Measurements from ENCODE around the gene PLD3. TPM values are rescaled to one million over a fixed set of nuclear protein-coding genes. Genes with fewer than 3 reads are reported as not detected.

PLD3 gene
- total and polyA plus RNA-seq, 3 experiments from 2014 or later, result 48.2 to 73.6 (median 53.0) TPM

DNA sequence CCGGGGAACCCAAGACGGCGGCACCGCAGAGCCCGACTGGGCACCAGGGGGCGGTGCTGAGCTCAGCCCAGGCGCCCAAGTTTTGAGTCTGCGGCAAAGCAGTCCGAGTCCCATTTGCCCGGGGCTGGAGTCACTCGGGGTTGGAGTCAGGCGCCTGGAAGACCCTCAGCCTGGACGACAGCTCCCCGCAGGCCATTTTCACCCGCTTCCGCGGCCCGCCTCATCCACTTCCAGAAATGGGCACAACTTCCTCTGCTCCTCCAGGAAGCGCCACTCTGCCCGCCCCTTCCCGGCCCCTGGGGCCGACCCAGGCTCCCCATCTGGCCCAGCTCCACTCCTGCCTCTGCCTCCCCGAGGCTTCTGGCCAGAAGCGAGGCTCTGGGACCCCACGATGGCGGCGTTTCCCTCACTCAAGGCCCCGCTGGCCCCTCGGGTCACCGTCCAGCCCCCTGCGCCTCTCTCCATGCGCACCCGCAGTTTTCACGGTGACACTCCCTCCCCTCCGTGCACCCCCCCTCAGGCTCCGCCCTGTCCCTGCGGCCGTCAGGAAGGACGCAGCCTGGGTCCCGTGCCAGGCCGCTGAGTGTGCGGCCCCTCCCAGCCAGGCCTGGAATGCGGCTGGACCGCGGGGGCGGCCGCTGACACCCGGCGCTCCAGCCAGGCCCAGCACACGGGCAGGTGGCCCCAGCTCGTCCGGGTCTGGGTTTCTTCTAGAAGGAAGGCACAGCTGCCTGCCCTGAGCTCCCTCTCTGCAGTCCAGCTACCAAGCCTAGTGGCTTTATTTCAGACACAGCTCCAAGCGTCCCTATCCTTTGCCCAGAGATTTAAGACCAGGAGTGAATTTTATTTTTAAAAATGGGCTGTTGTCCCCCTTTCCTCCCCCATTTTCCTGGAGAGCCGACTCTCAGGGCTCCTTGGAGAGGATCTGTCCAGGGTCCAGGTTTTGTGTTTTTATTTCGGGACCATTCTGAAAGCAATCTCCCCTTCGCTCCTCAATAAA, 72.6 kb downstream of the PLD3 start:
- peaks cover 0 to 6% of the 10 kb centered on the region in 2 donors for H3K27me3 Mint-ChIP-seq
- POLR2A ChIA-PET, result interaction anchor here (0.6 to 1.7 kb wide), 11 partner anchors 16 to 1656 kb away, joined by 3 to 15 read pairs (median 4); partner anchors contain the start of genes BLVRB, SERTAD3 and SPTBN4

DNA sequence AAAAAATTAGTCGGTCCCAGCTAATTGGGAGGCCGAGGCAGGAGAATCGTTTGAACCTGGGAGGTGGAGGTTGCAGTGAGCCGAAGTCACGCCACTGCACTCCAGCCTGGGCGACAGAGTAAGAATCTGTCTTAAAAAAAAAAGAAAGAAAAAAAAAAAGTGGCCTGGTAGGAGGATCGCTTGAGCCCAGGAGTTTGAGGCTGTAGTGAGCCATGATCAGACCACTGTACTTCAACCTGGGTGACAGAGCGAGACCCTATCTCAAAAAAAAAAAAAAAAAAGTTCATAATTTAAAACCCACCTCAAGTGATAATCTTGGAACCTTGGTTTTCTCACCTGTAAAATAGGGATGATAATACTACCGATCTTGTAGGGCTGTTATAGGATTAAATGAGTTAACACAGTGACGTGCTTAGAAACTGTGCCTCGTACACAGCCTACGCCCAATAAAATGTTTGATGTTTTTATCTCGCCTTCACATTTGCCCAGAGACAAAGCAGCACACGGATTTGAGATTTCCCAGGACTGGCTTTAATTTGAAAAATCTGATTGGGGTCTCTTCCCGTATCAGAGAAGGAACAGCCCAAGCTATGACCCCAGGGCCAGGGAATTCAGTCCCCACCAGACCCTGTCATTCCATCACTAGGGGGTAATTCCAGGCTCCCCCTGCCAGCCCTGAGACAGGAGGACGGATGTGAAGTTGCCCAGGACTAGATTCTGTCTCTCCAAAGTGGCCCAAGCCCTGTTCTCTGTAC, 73.7 kb downstream of the PLD3 start:
- peaks cover 0 to 26% (median 0%) of the 10 kb centered on the region in 3 donors for H3K36me3 Mint-ChIP-seq
- H3K4me3 ChIP-seq (ENCODE audit: low read length), result peak overlapping the region; percentile 81
- H3K36me3 ChIP-seq (ENCODE audit: insufficient read depth, low read length), result no peaks in the 10 kb centered on the region
- peak overlapping the region; percentile 32 to 96 (median 84) for H3K27ac Mint-ChIP-seq
- peak overlapping the region; percentile 26 to 96 (median 85) for H3K4me3 Mint-ChIP-seq
- ChIA-PET POLR2A (interaction anchor here (0.7 kb wide), 2 partner anchors 18 to 35 kb away, joined by 3 to 4 read pairs; no protein-coding TSS in a partner anchor), CTCF (interaction anchor here (1.7 to 4.3 kb wide), 5 partner anchors 9 to 99 kb away, joined by 5 to 46 read pairs (median 6); partner anchors contain the start of genes BLVRB, C19orf47, PLD3 and SPTBN4)
- H3K27me3 Mint-ChIP-seq, result peaks cover 0 to 6% of the 10 kb centered on the region in 2 donors
- no peaks in the 10 kb centered on the region for H3K27me3 ChIP-seq (ENCODE audit: insufficient read depth, low read length, poor library complexity, severe bottlenecking)
- H3K9me3 Mint-ChIP-seq, result no peaks in the 10 kb centered on the region
- peak overlapping the region; percentile 90 for H3K27ac ChIP-seq (ENCODE audit: low read depth, low read length)
- H3K9me3 ChIP-seq (ENCODE audit: low read length), result no peaks in the 10 kb centered on the region
- peaks cover 30 to 40% (median 38%) of the 10 kb centered on the region in 3 donors for H3K4me1 Mint-ChIP-seq
- peaks cover 20% of the 10 kb centered on the region for H3K4me1 ChIP-seq (ENCODE audit: insufficient read depth, low read length)
- DNase-seq, result no peak

More for the DNA sequence above, 72.6 kb downstream of the PLD3 start:
- Histone ChIP-seq H3K4me3 (ENCODE audit: low read length) (peak overlapping the region; percentile 81), H3K36me3 (ENCODE audit: insufficient read depth, low read length) (no peaks in the 10 kb centered on the region), H3K27me3 (ENCODE audit: insufficient read depth, low read length, poor library complexity, severe bottlenecking) (no peaks in the 10 kb centered on the region), H3K4me1 (ENCODE audit: insufficient read depth, low read length) (peaks cover 20% of the 10 kb centered on the region), H3K9me3 (ENCODE audit: low read length) (no peaks in the 10 kb centered on the region), H3K27ac (ENCODE audit: low read depth, low read length) (peak overlapping the region; percentile 90)
- Mint-ChIP-seq H3K4me1 (peaks cover 29 to 40% (median 38%) of the 10 kb centered on the region in 3 donors), H3K4me3 (peak overlapping the region; percentile 83 to 96 (median 87)), H3K36me3 (peaks cover 0 to 26% (median 0%) of the 10 kb centered on the region in 3 donors), H3K9me3 (no peaks in the 10 kb centered on the region), H3K27ac (peak overlapping the region; percentile 89 to 96 (median 94))
- DNase-seq, result peak; percentile 61 to 83 (median 73)
- CTCF ChIA-PET, result interaction anchor here (0.7 to 4.3 kb wide), 31 partner anchors 9 to 427 kb away, joined by 3 to 46 read pairs (median 5); partner anchors contain the start of genes BLVRB, C19orf47, PLD3 and SERTAD3

DNA sequence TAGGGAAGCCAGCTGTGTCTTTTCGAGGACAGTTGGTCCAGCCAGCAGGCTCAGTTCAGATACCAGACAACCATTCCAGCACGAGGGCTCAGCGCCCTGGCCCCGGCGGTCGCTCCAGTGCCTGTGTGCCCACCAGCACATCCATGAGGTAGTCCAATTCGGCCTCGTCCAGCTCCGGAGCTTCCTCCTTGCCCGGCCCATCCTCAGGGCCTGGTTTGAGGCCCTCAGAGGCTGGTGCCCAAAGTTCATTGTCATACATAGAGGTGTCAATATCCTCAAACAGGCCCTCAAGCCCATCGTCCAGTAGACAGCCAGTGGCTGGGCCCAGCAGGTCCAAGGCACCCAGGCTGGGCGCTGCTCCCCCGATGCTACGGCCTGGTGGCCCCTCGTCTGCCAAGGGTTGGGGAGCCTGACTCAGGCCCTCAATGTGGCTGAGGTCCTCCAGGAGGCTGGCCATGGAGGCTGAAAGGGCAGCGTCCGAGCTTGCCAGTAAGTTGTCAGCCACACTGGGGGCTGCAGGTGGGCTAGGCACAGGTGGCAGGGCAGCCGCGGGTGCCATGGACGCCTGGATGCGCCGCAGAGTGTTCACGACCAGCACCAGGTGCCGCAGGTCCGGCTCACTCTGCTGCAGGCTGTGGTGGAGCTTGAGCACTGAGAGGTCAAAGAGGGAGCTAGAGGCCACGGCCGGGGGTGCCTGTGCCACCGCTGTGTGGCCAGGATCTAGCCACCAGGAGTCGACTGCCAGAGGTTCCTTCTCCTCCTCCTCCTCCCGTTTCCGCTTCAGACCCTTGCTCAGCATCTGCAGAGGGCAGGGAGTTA, 74.5 kb downstream of the PLD3 start:
- Mint-ChIP-seq H3K4me1 (peaks cover 28 to 37% (median 35%) of the 10 kb centered on the region in 3 donors), H3K9me3 (no peaks in the 10 kb centered on the region), H3K4me3 (peak overlapping the region in 6 of 7 donors; percentile 26 to 96 (median 67)), H3K27ac (peak overlapping the region in 3 of 8 donors; percentile 21 to 94 (median 60)), H3K36me3 (peaks cover 0 to 26% (median 0%) of the 10 kb centered on the region in 3 donors), H3K27me3 (peaks cover 0 to 6% of the 10 kb centered on the region in 2 donors)
- no peaks in the 10 kb centered on the region for H3K9me3 ChIP-seq (ENCODE audit: low read length)
- peaks cover 20% of the 10 kb centered on the region for H3K4me1 ChIP-seq (ENCODE audit: insufficient read depth, low read length)
- H3K4me3 ChIP-seq (ENCODE audit: low read length), result no peak overlapping the region
- CTCF ChIA-PET, result interaction anchor here (1.0 to 4.3 kb wide), 3 partner anchors 15 to 179 kb away, joined by 3 to 46 read pairs (median 5); partner anchors contain the start of genes BLVRB and SPTBN4
- no peaks in the 10 kb centered on the region for H3K27me3 ChIP-seq (ENCODE audit: insufficient read depth, low read length, poor library complexity, severe bottlenecking)
- DNase-seq, result no peak
- H3K27ac ChIP-seq (ENCODE audit: low read depth, low read length), result no peak overlapping the region
- POLR2A ChIA-PET, result interaction anchor here (0.6 to 1.3 kb wide), 2 partner anchors 20 to 27 kb away, joined by 3 to 4 read pairs; no protein-coding TSS in a partner anchor
- no peaks in the 10 kb centered on the region for H3K36me3 ChIP-seq (ENCODE audit: insufficient read depth, low read length)

DNA sequence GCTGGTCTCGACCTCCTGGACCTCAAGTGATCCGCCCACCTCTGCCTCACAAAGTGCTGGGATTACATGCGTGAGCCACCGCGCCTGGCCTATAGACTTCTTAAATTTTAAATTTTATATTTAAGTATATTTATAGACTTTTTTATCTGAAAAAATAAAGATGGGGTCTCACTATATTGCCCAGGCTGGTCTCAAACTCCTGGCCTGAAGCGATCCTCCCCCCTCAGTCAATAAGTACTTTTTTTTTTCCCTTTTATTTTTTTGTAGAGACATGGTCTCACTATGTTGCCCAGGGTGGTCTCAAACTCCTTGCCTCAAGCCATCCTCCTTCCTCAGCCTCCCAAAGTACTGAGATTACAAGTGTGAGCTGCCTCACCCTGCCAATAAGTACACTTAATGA, 75.4 kb downstream of the PLD3 start:
- H3K27me3 Mint-ChIP-seq, result peaks cover 0 to 5% of the 10 kb centered on the region in 2 donors

DNA sequence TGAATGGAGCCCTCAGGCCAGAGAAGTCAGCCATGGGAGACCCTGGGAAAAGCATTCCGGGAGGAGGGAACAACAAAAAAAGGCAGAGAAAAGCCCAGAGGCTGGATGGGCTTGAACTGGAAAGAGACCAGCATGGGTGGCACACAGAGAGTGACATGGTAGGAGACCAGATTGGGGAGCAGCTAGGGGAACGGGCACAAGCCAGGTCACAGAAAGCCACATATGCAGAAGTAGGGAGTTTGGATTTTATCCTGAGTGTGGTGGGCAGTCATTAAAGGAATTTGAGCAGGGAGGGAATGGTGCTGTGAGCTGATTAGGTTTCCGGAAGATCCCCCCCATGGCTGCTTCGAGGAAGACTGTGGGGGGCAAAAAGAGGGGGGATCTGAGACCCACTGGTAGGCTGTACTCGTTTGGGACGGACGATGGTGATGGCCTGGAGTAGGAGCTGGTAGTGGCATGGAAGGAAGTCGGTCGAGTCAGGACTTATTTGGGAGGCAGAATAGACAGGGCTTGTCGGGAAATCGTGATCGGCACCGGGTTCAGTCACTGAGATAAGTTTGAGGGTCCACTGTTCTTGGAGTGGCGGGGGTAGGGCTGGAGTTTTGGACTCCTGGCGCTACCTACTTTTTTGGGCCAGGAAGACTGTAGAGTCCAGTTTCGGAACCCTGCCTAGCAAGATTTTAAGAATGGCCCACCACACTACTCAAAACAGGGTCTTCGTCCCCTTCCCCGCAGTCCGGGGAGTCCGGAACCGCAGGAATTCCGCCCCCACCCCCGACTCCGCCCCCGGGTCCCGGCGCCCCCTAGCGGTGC, 76.3 kb downstream of the PLD3 start:
- H3K27me3 Mint-ChIP-seq, result peaks cover 0 to 5% of the 10 kb centered on the region in 2 donors
- DNase-seq, result no peak
- CTCF ChIA-PET, result interaction anchor here (1.0 to 1.8 kb wide), 3 partner anchors 12 to 210 kb away, joined by 3 to 4 read pairs (median 3); partner anchors contain the start of gene PRX

More for the DNA sequence above, 75.4 kb downstream of the PLD3 start:
- ChIA-PET CTCF (interaction anchor here (1.0 to 4.3 kb wide), 3 partner anchors 19 to 178 kb away, joined by 3 to 46 read pairs (median 4); partner anchors contain the start of genes BLVRB and SPTBN4), POLR2A (interaction anchor here (1.3 kb wide), 1 partner anchor 19 kb away, joined by 4 read pairs; no protein-coding TSS in a partner anchor)
- no peaks in the 10 kb centered on the region for H3K9me3 ChIP-seq (ENCODE audit: low read length)
- no peaks in the 10 kb centered on the region for H3K27me3 ChIP-seq (ENCODE audit: insufficient read depth, low read length, poor library complexity, severe bottlenecking)
- H3K36me3 ChIP-seq (ENCODE audit: insufficient read depth, low read length), result no peaks in the 10 kb centered on the region
- peak overlapping the region in 6 of 8 donors; percentile 29 to 95 (median 76) for H3K27ac Mint-ChIP-seq
- peaks cover 0 to 26% (median 0%) of the 10 kb centered on the region in 3 donors for H3K36me3 Mint-ChIP-seq
- no peaks in the 10 kb centered on the region for H3K9me3 Mint-ChIP-seq
- H3K4me1 ChIP-seq (ENCODE audit: insufficient read depth, low read length), result peaks cover 20% of the 10 kb centered on the region
- peaks cover 28 to 37% (median 35%) of the 10 kb centered on the region in 3 donors for H3K4me1 Mint-ChIP-seq
- peak overlapping the region in 6 of 7 donors; percentile 19 to 99 (median 46) for H3K4me3 Mint-ChIP-seq
- no peak for DNase-seq
- H3K27ac ChIP-seq (ENCODE audit: low read depth, low read length), result no peak overlapping the region
- no peak overlapping the region for H3K4me3 ChIP-seq (ENCODE audit: low read length)

More for the DNA sequence above, 76.3 kb downstream of the PLD3 start:
- H3K27me3 ChIP-seq (ENCODE audit: insufficient read depth, low read length, poor library complexity, severe bottlenecking), result no peaks in the 10 kb centered on the region
- H3K27ac Mint-ChIP-seq, result peak overlapping the region; percentile 94 to 100 (median 98)
- H3K36me3 Mint-ChIP-seq, result peaks cover 0 to 26% (median 0%) of the 10 kb centered on the region in 3 donors
- H3K36me3 ChIP-seq (ENCODE audit: insufficient read depth, low read length), result no peaks in the 10 kb centered on the region
- peaks cover 27 to 35% (median 35%) of the 10 kb centered on the region in 3 donors for H3K4me1 Mint-ChIP-seq
- H3K4me1 ChIP-seq (ENCODE audit: insufficient read depth, low read length), result peaks cover 20% of the 10 kb centered on the region
- no peaks in the 10 kb centered on the region for H3K9me3 ChIP-seq (ENCODE audit: low read length)
- H3K27ac ChIP-seq (ENCODE audit: low read depth, low read length), result peak overlapping the region; percentile 90
- peak overlapping the region; percentile 97 for H3K4me3 ChIP-seq (ENCODE audit: low read length)
- no peaks in the 10 kb centered on the region for H3K9me3 Mint-ChIP-seq
- POLR2A ChIA-PET, result interaction anchor here (0.7 to 1.0 kb wide), 2 partner anchors 18 to 41 kb away, joined by 3 to 4 read pairs; no protein-coding TSS in a partner anchor
- peak overlapping the region; percentile 90 to 99 (median 96) for H3K4me3 Mint-ChIP-seq

Measured in CD8-positive, alpha-beta memory T cell (primary cell).